GM12874 (cell line): Measurements from ENCODE around the gene TLK1.
A peak's percentile ranks its signal among the peaks of the same experiment; 100 is the strongest.

Source experiments
- CTCF ChIP-seq: IDR thresholded peaks from 2 replicates; pipeline ENCODE4 v1.5.1; 2011; ENCODE audit warnings: low read depth, mild to moderate bottlenecking, control low read depth, low read length, moderate library complexity; ENCODE audit not compliant: insufficient read depth

The TLK1 gene

GRCh38 chr2:170973492-170974303 lies 187.0 kb downstream of the TLK1 start:
- peak; percentile 93 for TF ChIP-seq CTCF

DNA sequence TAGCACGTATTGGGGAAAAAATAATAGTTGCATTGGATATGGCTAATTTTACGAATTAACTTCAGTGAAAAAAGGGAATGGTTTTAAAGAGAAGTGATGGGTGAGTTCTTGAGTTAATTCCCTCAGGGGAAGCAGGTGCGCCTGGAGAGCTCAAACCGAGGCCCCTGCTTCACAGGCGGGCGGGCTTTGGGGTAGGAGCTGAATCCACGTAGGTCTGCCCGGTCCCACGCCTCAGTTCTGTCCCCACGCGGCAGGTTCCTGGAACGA lies 187.5 kb downstream of the TLK1 start:
- TF ChIP-seq CTCF, result no peak

- no peak for TF ChIP-seq CTCF
These were observed 188.1 kb downstream of the TLK1 start for GRCh38 chr2:170972296-170973224.

DNA sequence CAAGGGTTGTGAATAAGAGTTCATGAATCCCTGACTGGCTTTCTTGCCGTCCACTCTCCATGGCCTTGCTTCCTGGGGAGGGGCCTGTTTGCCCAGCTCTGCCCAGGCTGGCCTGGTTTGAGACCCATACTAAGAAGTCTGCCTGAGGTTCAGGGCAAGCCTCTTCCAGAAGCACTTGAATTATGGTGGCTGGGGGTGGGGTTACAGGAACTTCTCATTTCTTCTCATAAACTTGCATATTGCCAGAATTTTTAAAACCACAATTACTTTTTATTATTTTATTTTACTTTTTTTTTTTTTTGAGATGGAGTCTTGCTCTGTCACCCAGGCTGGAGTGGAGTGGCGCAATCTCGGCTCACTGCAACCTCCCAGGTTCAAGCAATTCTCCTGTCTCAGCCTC lies 189.6 kb downstream of the TLK1 start:
- no peak for TF ChIP-seq CTCF

- no peak for TF ChIP-seq CTCF
These were observed 190.7 kb downstream of the TLK1 start for GRCh38 chr2:170969872-170970496.

- TF ChIP-seq CTCF, result no peak
These were observed 191.7 kb downstream of the TLK1 start for GRCh38 chr2:170969030-170969429.
